ENCODE measurements around the gene PSMD2. TPM values are rescaled to one million over a fixed set of nuclear protein-coding genes. Genes with fewer than 3 reads are reported as not detected.
"Not testable (repeated sequence)": the region's sequence is repeated elsewhere in the genome, so short reads cannot be mapped to it uniquely, and the experiment has no call there.

Gene PSMD2
- total RNA-seq, 1 donor from 2014 or later, result 213 TPM

- H3K27ac ChIP-seq (replicated peaks), result no peak within 1 kb of the TSS
- no peaks in the 10 kb centered on the region for H3K9me3 ChIP-seq (replicated peaks)
- peak; percentile 46 for DNase-seq
- H3K36me3 ChIP-seq, result no peaks in the 10 kb centered on the region
- intact Hi-C loops (cut with micrococcal nuclease), result no loop called here
- peaks cover 34% of the 10 kb centered on the region for H3K4me1 ChIP-seq
- no peak for TF ChIP-seq CTCF (IDR thresholded peaks at IDR 0.05; ENCODE audit: borderline replicate concordance)
- peak within 1 kb of the TSS; percentile 66 for H3K4me3 ChIP-seq
- peaks cover 84% of the 10 kb centered on the region for H3K27me3 ChIP-seq (ENCODE audit: low read depth)
Measured at GRCh38 chr3:184261270-184261853, 37.7 kb upstream of the PSMD2 start, which contains the start of gene CAMK2N2. Gene CAMK2N2 (minus strand): TSS chr3:184261553. CDS start chr3:184261285, 268 bp downstream.

- Histone ChIP-seq H3K9me3 (replicated peaks) (no peaks in the 10 kb centered on the region), H3K27me3 (ENCODE audit: low read depth) (peaks cover 91% of the 10 kb centered on the region), H3K27ac (replicated peaks) (no peak overlapping the region), H3K36me3 (no peaks in the 10 kb centered on the region), H3K4me1 (peaks cover 34% of the 10 kb centered on the region), H3K4me3 (peak overlapping the region; percentile 66)
- intact Hi-C loops (cut with micrococcal nuclease), result no loop called here
- no peak for DNase-seq
- no peak for TF ChIP-seq CTCF (IDR thresholded peaks at IDR 0.05; ENCODE audit: borderline replicate concordance)
Measured at GRCh38 chr3:184261854-184262763, 36.9 kb upstream of the PSMD2 start.

- Histone ChIP-seq H3K9me3 (replicated peaks) (no peaks in the 10 kb centered on the region), H3K36me3 (no peaks in the 10 kb centered on the region), H3K4me1 (peaks cover 34% of the 10 kb centered on the region), H3K4me3 (peak overlapping the region; percentile 66), H3K27ac (replicated peaks) (no peak overlapping the region), H3K27me3 (ENCODE audit: low read depth) (peaks cover 98% of the 10 kb centered on the region)
- DNase-seq, result no peak
- intact Hi-C loops (cut with micrococcal nuclease), result no loop called here
- TF ChIP-seq CTCF (IDR thresholded peaks at IDR 0.05; ENCODE audit: borderline replicate concordance), result no peak
Measured at GRCh38 chr3:184262764-184263179, 36.3 kb upstream of the PSMD2 start.

GRCh38 chr3:184267249-184267648, 31.8 kb upstream of the PSMD2 start:
- peaks cover 90% of the 10 kb centered on the region for H3K27me3 ChIP-seq (ENCODE audit: low read depth)
- H3K4me3 ChIP-seq; DNase-seq; H3K27ac ChIP-seq (replicated peaks); H3K36me3 ChIP-seq; H3K9me3 ChIP-seq (replicated peaks); intact Hi-C loops (cut with micrococcal nuclease); H3K4me1 ChIP-seq: not testable (repeated sequence)

- Histone ChIP-seq H3K27me3 (ENCODE audit: low read depth) (peaks cover 89% of the 10 kb centered on the region), H3K36me3 (no peaks in the 10 kb centered on the region), H3K27ac (replicated peaks) (no peak overlapping the region), H3K4me1 (no peaks in the 10 kb centered on the region), H3K4me3 (no peak overlapping the region), H3K9me3 (replicated peaks) (no peaks in the 10 kb centered on the region)
- DNase-seq, result no peak
- intact Hi-C loops (cut with micrococcal nuclease), result no loop called here
- TF ChIP-seq CTCF (IDR thresholded peaks at IDR 0.05; ENCODE audit: borderline replicate concordance), result no peak
Measured at GRCh38 chr3:184272269-184272668, 26.8 kb upstream of the PSMD2 start.

GRCh38 chr3:184275381-184275701, 23.7 kb upstream of the PSMD2 start:
- intact Hi-C loops (cut with micrococcal nuclease), result no loop called here
- H3K36me3 ChIP-seq, result no peaks in the 10 kb centered on the region
- no peak for TF ChIP-seq CTCF (IDR thresholded peaks at IDR 0.05; ENCODE audit: borderline replicate concordance)
- H3K9me3 ChIP-seq (replicated peaks), result no peaks in the 10 kb centered on the region
- no peak overlapping the region for H3K27ac ChIP-seq (replicated peaks)
- DNase-seq, result no peak
- H3K4me1 ChIP-seq, result no peaks in the 10 kb centered on the region
- peaks cover 71% of the 10 kb centered on the region for H3K27me3 ChIP-seq (ENCODE audit: low read depth)
- H3K4me3 ChIP-seq, result no peak overlapping the region

All from left ventricle myocardium inferior (tissue), 1 donor.